HG02763 (cell line): Measurements from ENCODE around the gene B4GALNT3.
"Not testable (repeated sequence)": the region's sequence is repeated elsewhere in the genome, so short reads cannot be mapped to it uniquely, and the experiment has no call there.

ENCODE experiments used
- ATAC-seq: cut with Tn5 transposase; IDR thresholded peaks from one replicate; pipeline ENCODE4 v1.9.1; 2021; ENCODE audit warnings: mild to moderate bottlenecking, moderate library complexity; ENCODE audit not compliant: unreplicated experiment

Gene B4GALNT3

DNA sequence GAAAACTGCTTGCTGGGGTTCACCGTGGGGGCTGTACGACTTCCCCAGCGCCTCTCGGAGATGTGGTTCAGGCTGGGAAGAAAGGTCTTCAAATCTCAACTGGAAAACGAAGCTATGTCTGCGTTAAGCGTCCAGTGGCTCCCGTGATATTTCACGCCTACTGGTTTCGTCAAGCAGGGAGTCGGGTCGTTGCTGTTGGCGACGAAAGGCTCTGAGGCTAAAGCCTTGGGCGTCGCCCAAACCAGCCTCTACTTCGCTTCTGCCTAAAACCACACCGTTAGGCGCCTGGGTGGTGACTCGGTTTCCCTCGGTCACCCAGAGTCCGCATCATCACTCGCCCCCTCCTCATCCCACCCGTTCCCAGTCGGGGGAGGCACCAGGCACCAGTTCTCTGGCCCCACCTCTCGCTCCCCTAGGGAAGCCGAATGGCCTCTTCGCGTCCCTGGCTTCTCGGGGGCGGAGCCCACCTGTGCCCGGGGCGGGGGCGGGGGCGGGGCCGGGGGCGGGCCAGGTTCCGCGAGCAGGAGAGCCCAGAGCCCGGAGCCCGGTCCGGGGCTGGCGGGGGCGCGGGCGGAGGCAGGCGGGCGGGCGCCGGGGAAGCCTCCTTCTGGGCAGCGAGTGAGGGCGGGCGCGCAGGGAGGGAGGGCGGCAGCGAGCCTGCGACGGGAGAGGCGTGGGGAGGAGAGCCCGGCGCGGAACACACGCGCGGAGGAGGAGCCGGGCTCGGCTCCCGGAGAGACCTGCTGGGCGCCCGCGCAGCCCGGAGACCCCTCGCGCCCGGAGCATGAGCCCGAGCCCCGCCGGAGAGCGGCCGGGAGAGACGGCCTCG is at the start of gene B4GALNT3:
B4GALNT3 (plus strand) TSS at position 510 of the 829 bp plus-strand sequence. CDS start 438 bp downstream, outside the sequence.
- ATAC-seq: no peak

- ATAC-seq: no peak
Measured at GRCh38 chr12:414859-415258, 44.9 kb upstream of the B4GALNT3 start.

DNA sequence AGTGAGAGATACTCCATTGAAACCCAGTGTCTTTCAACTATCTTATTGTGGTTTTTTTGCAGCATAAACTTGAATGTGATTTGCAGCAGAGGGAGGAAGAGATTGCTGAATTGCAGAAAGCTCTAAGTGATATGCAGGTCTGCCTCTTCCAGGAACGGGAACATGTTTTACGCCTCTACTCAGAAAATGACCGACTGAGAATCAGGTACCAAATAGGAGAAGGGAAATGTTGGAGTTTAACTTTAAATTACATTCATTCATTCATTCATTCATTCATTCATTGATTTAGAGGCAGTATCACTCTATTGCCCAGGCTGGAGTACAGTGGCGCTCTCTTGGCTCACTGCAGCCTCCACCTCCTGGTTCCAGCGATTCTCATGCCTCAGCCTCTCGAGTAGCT is 41.3 kb upstream of the B4GALNT3 start:
- no peak for ATAC-seq

GRCh38 chr12:422526-422925 is 37.2 kb upstream of the B4GALNT3 start:
- ATAC-seq: no peak

GRCh38 chr12:435737-436136 is 24.0 kb upstream of the B4GALNT3 start:
- ATAC-seq: not testable (repeated sequence)

DNA sequence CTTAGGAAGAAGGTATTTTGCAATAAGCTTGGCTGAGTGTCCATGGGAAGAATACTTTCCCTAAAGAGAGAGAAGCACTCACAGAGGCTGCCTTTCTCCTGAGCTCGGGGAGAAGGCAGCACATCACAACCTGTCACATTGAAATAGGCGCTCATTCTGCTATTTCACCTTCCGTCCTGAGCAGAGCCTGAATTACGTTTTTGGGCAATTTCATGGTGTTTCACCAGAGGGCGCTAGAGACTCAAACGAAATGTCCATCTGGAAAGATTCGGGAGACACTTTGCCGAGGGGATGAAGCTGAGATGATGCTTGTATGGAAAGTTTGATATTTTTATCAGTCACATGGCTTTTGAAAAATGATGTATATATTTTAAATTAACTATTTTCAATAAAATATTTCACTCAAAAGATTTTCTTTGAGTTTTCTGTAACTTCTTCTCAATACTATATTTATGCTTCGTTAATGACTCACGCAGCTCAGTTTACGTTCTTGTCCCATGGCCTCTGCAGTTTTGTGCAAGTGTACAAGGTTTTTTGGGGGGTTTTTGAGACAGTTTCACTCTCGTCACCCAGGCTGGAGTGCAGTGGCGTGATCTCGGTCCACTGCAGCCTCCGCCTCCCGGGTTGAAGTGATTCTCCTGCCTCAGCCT is 17.4 kb upstream of the B4GALNT3 start:
- no peak for ATAC-seq

DNA sequence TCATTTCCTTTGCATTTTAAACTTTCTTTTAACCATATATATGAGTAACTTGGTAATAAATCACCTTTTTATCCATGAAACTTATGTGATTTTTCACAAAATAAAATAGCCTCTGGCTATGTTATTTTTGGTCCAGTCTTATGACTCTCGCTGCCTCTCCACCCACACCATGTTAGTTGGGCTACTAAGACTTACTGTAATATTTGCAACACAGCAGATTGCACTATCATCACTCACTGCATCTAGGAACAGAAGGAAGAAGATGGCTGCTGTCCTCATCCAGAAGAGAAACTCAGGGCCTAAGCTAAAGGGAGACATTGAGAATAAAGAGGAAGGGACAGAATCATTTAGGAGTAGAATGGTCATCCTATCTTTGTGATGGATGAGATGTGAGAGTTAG is 12.6 kb upstream of the B4GALNT3 start:
- ATAC-seq: no peak

DNA sequence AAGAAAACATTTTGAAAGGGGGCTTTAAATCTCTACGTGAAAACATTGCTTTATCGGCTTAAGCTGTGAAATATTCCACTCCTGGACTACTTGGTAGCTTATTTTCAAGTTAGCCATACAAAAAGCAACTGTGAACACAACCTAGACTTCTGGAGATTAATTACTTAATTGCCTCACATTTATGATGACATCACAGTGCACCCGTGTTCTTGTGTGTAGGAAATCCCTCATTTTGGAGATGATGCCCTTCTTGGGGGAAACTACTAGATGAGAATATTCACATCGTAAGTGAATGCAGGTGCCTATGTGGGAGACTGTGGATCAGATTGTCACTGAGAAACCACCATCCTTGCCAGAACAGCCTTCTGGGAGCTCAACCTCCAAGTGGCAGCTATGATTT is 10.5 kb upstream of the B4GALNT3 start:
- ATAC-seq: no peak

DNA sequence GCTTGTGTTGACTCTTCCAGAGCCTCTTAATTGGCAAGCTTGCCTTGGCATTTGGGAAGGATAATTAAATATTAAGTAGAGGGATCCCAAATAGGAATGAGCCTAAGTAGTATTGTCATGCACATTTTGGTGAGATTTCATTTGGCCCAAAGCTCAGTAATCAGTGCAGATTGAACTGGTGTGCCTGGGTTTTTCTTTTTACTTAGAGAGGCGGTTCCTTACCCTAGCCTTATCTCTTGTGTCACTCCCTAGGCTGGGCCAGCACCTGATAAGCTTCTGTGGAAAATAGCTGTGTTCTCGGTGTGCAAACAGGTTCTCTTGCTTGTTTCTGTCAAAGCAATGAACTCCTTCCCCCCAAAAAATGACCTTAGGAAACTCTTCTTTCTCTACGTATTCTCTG is 9.3 kb upstream of the B4GALNT3 start:
- no peak for ATAC-seq

DNA sequence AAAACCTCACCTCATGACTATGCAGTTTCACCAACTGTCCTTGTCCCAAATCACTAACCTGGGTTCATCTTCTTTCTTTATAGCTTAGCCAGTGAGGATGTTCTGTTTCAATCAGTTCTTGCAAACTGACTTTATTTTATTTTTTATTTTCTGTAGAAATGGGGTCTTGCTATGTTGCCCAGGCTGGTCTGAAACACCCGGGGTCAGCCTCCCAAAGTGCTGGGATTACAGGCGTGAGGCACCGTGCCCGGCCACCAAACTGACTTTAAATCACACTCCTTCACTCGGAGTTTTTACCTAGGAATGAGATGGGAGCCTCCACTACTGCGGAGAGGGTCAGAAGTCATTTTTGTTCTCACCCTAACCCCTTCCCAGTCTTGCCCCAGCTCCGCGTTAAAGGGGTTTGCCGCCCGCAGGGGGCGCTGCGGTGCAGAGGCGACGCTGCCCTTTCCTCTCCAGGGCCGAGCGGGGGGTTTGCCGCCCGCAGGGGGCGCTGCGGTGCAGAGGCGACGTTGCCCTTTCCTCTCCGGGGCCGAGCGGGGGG is 7.0 kb upstream of the B4GALNT3 start:
- no peak for ATAC-seq

- ATAC-seq: no peak
Measured at GRCh38 chr12:454833-455232, 4.9 kb upstream of the B4GALNT3 start.

GRCh38 chr12:455821-456220 is 3.9 kb upstream of the B4GALNT3 start:
- no peak for ATAC-seq

DNA sequence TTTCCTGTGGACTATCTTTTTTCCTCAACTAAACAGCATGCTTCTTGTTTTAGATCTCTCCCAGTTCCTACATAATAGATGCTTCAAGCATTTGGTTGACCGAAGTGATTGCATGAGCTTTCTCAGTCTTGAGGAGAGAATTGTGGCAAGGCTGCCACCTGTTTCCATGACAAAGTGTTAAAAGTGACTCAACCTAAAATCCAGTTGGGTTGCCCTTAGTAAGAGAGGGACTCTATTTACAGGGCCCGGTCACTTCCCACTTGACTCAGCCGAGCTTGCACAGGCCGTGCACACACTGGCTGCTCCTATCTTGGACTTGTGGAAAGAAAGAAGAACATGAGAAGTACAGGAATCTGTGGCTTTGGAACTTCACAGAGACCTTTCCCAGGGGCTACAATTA is 2.1 kb upstream of the B4GALNT3 start:
- no peak for ATAC-seq

DNA sequence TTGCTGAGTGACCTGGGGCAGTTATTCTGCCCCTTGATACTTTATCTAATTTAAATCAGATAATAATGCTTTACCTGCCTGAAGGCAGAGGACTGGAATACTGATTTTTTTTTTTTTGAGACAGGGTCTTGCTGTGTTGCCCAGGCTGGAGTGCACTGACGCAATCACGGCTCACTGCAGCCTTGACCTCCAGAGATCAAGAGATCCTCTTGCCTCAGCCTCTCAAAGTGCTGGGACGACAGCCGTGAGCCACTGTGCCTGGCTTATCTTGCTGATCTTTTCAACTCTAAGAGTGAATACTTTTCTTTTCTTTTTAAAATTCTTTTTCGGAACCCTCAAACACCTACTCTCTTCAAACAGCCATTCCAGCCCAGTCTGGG is 699 bp upstream of the B4GALNT3 start:
- ATAC-seq: no peak

DNA sequence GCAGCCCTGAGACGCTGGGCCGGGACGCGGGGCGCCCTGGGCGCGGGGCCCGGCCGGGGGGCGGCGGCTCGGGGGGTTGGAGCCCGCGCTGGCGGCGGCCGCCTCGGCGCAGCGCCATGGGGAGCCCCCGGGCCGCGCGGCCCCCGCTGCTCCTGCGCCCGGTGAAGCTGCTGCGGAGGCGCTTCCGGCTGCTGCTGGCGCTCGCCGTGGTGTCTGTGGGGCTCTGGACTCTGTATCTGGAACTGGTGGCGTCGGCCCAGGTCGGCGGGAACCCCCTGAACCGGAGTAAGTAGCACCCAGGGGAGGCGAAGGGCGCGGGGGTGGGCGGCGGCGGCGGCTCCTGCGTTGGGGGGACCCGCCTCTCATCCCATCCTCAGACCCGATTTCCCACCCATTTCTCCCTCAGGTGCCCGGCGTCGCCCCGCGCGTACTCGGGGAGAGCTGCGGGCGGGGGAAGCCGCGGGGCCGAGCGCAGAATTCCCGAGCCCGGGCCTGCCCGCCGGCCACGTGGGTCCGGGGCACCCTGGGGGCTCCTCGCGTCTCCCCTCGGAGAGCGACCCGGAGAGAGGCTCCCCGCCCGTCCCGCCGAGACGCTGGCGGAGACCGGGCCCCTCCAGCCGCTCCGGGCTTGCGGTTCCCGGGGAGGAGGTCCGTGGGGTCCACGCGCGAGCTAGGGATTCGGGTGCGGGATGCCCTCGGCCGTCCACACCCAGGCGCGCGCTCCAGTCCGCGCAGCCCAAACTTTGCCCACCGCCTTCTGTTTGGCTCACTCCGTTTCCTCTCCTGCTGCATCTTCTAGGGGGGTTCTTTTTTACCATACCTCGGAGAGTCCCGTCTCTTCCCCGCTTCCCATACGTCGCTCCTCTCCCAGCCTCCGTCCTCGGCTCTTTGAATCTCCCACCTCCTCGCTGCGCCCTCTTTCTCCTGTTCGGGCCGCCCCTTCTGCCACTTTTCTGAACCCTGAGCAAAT is 807 bp downstream of the B4GALNT3 start:
- no peak for ATAC-seq

DNA sequence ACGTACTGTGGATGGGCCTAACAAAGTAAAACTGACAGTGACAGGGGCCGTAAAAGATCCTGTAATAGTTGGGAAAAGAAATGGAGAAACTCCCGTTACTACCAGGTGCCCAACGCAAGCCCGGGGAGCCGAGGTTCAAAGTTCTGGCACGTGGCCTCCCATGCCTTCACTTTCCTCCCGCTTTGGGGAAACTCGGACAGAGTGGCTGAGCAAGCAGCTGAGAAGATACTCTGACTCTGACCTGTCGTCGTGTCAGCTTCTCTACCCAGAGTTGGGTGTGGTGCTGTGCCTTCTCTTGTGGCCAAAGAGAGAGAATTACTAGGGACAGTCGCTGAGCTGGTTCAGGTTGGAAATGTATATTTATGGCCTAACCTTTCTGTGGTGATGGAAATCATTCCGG is 1.7 kb downstream of the B4GALNT3 start:
- ATAC-seq: no peak

DNA sequence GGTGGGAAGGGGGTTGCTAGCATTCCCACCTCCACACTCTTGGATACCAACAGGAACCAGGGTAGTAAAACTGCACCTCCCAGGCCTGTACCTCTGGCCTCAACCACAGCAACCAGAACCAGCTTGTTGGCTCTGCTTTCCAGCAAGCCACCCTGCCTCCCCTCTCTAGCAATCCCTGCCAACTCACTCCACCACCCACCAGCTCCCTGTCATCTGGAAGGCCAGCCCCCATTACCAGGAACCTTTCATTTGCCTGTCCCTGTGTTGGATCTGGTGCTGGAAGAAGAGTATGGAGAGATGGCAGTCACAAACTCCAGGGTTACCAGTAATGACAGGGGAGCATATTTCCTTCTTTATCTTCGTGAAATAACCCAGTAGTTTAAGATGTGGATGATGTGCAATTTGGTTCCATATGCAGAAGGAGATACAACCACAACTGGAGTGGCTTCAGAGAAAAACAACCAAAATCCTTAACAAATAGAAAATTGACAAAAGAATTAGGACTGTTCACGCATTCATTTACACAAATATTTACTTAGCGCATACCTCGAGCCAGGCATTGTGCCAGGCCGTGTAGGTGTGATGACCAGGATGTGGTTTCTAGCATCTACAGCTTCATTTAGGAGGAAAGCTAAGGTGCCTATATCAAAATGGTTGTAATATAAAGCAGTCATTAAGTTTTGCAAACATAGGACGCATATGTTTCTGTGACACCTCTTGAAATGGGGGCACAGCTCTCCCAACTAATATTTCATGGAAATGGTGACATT is 3.4 kb downstream of the B4GALNT3 start:
- ATAC-seq: no peak

GRCh38 chr12:464484-465267 is 4.9 kb downstream of the B4GALNT3 start:
- ATAC-seq: no peak

- ATAC-seq: no peak
Measured at GRCh38 chr12:466039-466438, 6.3 kb downstream of the B4GALNT3 start.

- no peak for ATAC-seq
Measured at GRCh38 chr12:466762-467161, 7.0 kb downstream of the B4GALNT3 start.
